A673 (cell line): ENCODE measurements around the gene EBPL.

ENCODE experiments used
- EZH2 ChIP-seq: fragments of 200-600 bp; sonication (generic); IDR thresholded peaks from 2 replicates; pipeline ENCODE4 v1.6.1; 2017; ENCODE audit warnings: borderline replicate concordance, low read depth, mild to moderate bottlenecking, mixed read lengths, antibody characterized with exemption, low read length; ENCODE audit not compliant: poor library complexity, severe bottlenecking
- TF ChIP-seq, protein P1 (sequence below): fragments of 300-800, 200-600 bp; sonication (generic); conservative IDR thresholded peaks from 2 replicates; pipeline ENCODE4 v1.5.1; 2017; ENCODE audit warnings: low read depth, mild to moderate bottlenecking, antibody characterized with exemption, low read length, moderate library complexity, mixed read lengths

DNA sequence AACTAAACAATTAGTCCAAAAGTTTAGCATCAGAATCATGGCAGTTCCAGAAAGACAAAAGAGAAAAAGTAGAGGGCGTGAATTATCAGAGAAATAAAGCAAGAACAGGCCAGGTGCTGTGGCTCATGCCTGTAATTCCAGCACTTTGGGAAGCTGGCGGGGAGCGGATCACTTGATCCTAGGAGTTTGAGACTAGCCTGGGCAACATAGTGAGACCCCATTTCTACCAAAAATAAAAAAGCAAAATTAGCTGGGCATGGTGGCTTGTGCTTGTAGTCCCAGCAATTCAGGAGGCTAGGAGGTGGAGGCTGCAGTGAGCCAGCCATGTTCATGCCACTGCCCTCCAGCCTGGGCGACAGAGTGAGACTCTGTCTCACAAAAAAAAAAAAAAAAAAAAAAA is 44.6 kb downstream of the EBPL start:
- TF ChIP-seq, protein P1, sequence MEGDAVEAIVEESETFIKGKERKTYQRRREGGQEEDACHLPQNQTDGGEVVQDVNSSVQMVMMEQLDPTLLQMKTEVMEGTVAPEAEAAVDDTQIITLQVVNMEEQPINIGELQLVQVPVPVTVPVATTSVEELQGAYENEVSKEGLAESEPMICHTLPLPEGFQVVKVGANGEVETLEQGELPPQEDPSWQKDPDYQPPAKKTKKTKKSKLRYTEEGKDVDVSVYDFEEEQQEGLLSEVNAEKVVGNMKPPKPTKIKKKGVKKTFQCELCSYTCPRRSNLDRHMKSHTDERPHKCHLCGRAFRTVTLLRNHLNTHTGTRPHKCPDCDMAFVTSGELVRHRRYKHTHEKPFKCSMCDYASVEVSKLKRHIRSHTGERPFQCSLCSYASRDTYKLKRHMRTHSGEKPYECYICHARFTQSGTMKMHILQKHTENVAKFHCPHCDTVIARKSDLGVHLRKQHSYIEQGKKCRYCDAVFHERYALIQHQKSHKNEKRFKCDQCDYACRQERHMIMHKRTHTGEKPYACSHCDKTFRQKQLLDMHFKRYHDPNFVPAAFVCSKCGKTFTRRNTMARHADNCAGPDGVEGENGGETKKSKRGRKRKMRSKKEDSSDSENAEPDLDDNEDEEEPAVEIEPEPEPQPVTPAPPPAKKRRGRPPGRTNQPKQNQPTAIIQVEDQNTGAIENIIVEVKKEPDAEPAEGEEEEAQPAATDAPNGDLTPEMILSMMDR = no peak
- TF ChIP-seq EZH2 = no peak
